Kidney (tissue), 14 donors: ENCODE measurements around the gene HOPX. TPM values are rescaled to one million over a fixed set of nuclear protein-coding genes. Genes with fewer than 3 reads are reported as not detected.

Experiments used
- DNase-seq, 5 donors: peaks; one replicate each; pipeline ENCODE4 v3.0.0-alpha.2; 2013 to 2020
- FAIRE-seq: peaks from 2 replicates; lab custom pipeline; 2012; peaks lifted over from hg19 to GRCh38; lab: Jason Lieb, UNC
- H3K27ac ChIP-seq, 2 donors: one replicate each; pipeline ENCODE4 v1.7.0; 2013; ENCODE audit warnings: low read depth in 2 of 2, low read length in 2 of 2, inconsistent platforms in 1 of 2
- H3K27me3 ChIP-seq: one replicate; pipeline ENCODE4 v1.7.1; 2013; ENCODE audit warnings: low read length, inconsistent platforms; ENCODE audit not compliant: control insufficient read depth, insufficient read depth
- H3K36me3 ChIP-seq, 3 donors: one replicate each; pipeline versions ENCODE4 v1.7.0 to v1.7.1; 2013; ENCODE audit warnings: low read length in 3 of 3, control low read depth in 1 of 3, inconsistent platforms in 1 of 3; ENCODE audit not compliant: insufficient read depth in 3 of 3, control insufficient read depth in 2 of 3
- H3K4me1 ChIP-seq, 3 donors: one replicate each; pipeline versions ENCODE4 v1.7.0 to v1.7.1; 2013; ENCODE audit warnings: low read length in 3 of 3, inconsistent platforms in 1 of 3, low read depth in 1 of 3; ENCODE audit not compliant: control insufficient read depth in 2 of 3, insufficient read depth in 2 of 3
- H3K4me3 ChIP-seq, 3 donors: one replicate each; pipeline versions ENCODE4 v1.7.0 to v1.8.1; 2013; ENCODE audit warnings: low read length in 3 of 3, control low read depth in 1 of 3, inconsistent platforms in 1 of 3
- H3K9ac ChIP-seq, 3 donors: one replicate each; pipeline versions ENCODE4 v1.7.0 to v1.7.1; 2013; ENCODE audit warnings: low read length in 3 of 3, control low read depth in 1 of 3, inconsistent platforms in 1 of 3
- H3K9me3 ChIP-seq, 3 donors: one replicate each; pipeline versions ENCODE4 v1.7.0 to v1.7.1; 2013; ENCODE audit warnings: low read length in 3 of 3, control low read depth in 1 of 3, inconsistent platforms in 1 of 3; ENCODE audit not compliant: control insufficient read depth in 2 of 3, insufficient read depth in 1 of 3
- intact Hi-C: fragments of 100-400 bp; cut with DNase I; formaldehyde crosslinking; loops from one replicate; pipeline ENCODE4 v1.11.1; 2022
- polyA plus RNA-seq: library from polyadenylated mRNA; stranded (reverse); fragments of 350-450 nt; fragmentation: Illumina TruSeq; extraction: RNeasy Lipid Tissue Mini Kit (QIAGEN cat#74804); gene quantifications from one replicate; pipeline ENCODE4 v1.2.3, GENCODE V29; 2014; ENCODE audit warnings: low read depth, low replicate concordance; ENCODE audit not compliant: insufficient read depth
- total RNA-seq: library from RNA; stranded (reverse); fragmentation: NEBNext Ultra II Directional; extraction: Animal tissue kit (Norgen Biotek cat#: 25700); gene quantifications from one replicate; pipeline ENCODE4 v1.2.1, GENCODE V29; 2021
- TF ChIP-seq, protein P1 (sequence below): IDR thresholded peaks from 3 replicates; pipeline ENCODE4 v1.5.1; 2012; ENCODE audit warnings: mild to moderate bottlenecking, moderate library complexity, borderline replicate concordance; ENCODE audit not compliant: insufficient read depth; ENCODE audit errors: extremely low read depth
- donor health status: control.
- donor health status: control.
- donor health status: control.
- donor health status: control.
- donor health status: control.
- donor health status: DM: yes; HTN: yes; CAD: no.
- donor health status: Normal renal cell carcinoma (clear cell type).

The HOPX gene
- total and polyA plus RNA-seq, 2 donors from 2014 or later = 8.9 to 17.6 TPM

DNA sequence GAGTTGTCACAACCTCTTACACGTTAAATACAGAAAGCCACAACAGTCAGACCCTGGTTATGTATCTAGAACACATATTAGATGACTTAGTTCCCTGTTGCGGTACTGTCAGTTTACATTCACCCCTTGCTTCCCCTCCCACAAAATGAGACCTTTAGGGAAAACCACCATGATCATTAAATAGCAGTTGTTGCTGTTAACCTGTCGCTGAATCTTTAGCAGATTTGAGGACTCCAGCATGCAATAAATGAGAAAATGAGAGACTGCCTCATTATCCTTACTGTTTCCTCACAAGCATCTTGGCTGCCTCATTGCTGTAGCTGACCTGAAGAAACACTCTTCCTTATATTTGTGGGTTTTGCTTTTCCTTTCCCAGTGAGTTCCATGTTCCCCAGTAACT, 77.8 kb downstream of the HOPX start:
- Histone ChIP-seq H3K9ac (no peak overlapping the region), H3K27ac (no peak overlapping the region), H3K27me3 (no peaks in the 10 kb centered on the region), H3K4me1 (no peaks in the 10 kb centered on the region), H3K36me3 (no peaks in the 10 kb centered on the region), H3K9me3 (no peaks in the 10 kb centered on the region), H3K4me3 (no peak overlapping the region)
- DNase-seq = no peak
- intact Hi-C loops = no loop called here
- TF ChIP-seq, protein P1, sequence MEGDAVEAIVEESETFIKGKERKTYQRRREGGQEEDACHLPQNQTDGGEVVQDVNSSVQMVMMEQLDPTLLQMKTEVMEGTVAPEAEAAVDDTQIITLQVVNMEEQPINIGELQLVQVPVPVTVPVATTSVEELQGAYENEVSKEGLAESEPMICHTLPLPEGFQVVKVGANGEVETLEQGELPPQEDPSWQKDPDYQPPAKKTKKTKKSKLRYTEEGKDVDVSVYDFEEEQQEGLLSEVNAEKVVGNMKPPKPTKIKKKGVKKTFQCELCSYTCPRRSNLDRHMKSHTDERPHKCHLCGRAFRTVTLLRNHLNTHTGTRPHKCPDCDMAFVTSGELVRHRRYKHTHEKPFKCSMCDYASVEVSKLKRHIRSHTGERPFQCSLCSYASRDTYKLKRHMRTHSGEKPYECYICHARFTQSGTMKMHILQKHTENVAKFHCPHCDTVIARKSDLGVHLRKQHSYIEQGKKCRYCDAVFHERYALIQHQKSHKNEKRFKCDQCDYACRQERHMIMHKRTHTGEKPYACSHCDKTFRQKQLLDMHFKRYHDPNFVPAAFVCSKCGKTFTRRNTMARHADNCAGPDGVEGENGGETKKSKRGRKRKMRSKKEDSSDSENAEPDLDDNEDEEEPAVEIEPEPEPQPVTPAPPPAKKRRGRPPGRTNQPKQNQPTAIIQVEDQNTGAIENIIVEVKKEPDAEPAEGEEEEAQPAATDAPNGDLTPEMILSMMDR = no peak
- no peak for FAIRE-seq

Other genes with a start within 250 kb of the HOPX start
- gene PPAT, start 245.7 kb downstream of the HOPX start, total RNA-seq = 11.2 TPM
- gene PPAT, start 245.7 kb downstream of the HOPX start, polyA plus RNA-seq = 3.6 TPM
- gene PAICS, start 245.0 kb downstream of the HOPX start, total RNA-seq = 51.7 TPM
- 39.3 TPM for gene PAICS, start 245.0 kb downstream of the HOPX start, polyA plus RNA-seq
- 90.8 TPM for gene SRP72, start 213.7 kb downstream of the HOPX start, total RNA-seq
- gene SRP72, start 213.7 kb downstream of the HOPX start, polyA plus RNA-seq = 23.1 TPM
- 0.19 TPM for gene ARL9, start 175.5 kb downstream of the HOPX start, total RNA-seq
- gene ARL9, start 175.5 kb downstream of the HOPX start, polyA plus RNA-seq = 0.26 TPM
- 1.0 TPM for gene SPINK2, start 140.4 kb upstream of the HOPX start, total RNA-seq
- not detected for gene SPINK2, start 140.4 kb upstream of the HOPX start, polyA plus RNA-seq
- 54.7 TPM for gene REST, start 226.6 kb upstream of the HOPX start, total RNA-seq
- 5.9 TPM for gene REST, start 226.6 kb upstream of the HOPX start, polyA plus RNA-seq